HG02884 (cell line): Measurements from ENCODE around the gene TLR6.

Experiments
- ATAC-seq: cut with Tn5 transposase; IDR thresholded peaks from one replicate; pipeline ENCODE4 v1.9.1; 2021; ENCODE audit warnings: mild to moderate bottlenecking, moderate library complexity; ENCODE audit not compliant: unreplicated experiment

Gene TLR6

DNA sequence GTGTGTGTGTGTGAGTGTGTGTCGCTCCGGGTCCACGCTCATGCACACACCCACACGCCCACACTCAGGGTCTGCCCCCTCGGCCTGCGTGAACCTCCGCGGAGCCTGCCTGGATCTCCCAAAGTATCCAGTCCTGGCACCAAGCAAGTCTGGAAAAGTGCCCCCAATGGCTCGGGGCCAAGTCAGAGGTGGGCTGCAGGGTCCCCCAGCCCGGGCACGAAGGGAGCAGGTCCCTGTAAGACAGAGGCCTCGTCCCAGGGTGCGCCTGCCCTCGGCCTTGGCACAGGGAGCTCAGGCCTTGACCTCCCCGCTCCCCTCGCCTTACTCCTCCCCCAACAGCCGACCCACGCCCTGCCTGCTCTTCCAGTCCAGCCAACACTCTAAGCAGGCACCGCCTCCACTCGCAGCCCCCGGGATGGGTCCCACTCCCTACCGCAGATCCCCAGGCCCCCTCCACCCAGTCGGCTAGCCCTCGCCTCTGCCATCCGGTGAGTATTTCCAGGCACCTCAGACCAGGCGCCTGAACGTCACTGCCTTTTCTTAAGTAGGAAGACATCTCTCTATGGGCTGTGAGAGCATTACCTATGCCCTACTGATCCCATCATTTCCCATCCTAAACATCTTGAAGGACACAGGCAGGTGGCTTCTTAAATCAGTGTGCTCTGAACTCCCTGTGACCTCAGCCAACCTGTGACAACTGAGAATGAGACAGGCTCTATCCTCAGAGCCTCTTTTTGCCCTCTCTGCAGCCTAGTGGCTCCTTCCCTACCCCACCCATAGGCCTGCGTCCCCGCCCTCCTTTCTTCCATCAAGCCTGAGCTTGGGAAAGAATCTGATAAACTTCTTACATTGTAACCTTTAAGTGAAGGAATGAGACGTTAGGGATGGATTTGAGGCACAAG, 11.7 kb upstream of the TLR6 start:
- ATAC-seq: peak; percentile 19

DNA sequence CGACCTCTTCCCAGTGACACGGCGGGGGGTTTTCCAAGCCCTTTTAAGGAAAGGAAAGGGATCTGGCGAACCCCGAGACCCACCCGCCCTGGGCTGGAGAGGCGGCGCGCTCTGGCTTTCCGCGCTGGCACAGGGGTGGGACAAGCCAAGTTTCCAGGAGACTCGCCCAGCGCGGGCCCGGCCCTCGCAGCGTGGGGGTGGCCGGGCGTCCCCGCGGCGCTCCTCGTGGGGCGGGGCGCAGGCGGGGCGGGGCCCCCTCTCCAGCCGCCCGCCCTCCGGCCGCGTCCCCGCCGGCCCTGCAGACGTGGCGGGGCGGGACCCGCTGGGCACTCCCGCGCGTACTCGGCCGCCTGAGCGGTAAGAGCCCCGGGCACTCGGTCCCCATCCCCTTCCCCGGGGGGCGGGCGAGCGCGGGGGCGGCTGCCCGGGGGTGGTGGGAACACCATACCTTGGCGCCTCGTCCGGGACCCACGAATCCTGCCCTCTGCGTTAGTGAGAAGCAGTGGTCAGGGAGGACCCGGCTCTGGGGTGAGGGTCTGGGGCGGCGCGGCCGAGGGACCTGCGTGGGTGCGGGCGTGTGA, 11.0 kb upstream of the TLR6 start, which contains the start of gene FAM114A1:
FAM114A1 (plus strand) TSS at position 329 of the 581 bp plus-strand sequence. CDS start 10,273 bp downstream, outside the sequence.
- peak; percentile 77 for ATAC-seq

DNA sequence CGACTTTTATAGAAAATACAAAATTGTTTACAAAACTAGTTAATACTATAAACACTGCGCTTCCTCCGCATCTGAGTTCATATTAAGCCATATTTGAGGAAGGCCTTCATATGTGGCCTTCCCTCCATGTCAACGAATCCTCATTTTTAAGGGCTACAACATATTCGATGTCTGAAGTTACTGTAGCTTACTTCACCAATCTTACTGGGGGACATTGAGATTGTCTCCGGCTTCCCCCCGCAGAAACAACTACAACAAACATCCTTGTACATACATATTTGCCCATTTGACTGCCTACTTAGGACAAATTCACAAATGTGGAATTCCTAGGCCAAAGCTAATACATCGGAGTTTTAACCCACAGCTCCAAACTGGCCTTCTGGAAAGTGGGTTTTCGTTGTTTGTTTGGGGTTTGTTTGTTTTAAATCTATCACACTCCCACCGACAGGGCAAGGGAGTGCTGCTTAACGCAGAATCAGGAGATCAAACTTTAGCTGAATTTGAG, 10.4 kb upstream of the TLR6 start:
- no peak for ATAC-seq

DNA sequence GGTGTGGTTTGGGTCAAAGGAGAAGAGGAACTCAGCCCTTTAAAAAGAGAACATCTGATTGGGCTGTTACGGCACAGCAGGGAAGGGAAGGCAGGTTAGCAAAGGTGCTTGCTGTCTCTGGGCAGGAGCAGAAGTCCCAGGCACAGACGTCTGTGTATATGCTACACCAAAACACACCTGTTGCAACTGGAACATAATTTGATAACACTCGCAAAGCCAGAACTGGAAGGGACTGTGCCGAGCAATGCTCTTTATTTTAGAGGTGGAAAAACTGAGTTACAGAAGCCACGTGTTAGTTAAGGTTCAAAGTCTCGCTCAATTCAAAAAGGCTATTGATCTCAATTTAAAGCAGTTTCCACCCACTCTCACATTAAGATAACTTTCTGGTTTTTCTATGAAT, 8.8 kb upstream of the TLR6 start:
- ATAC-seq: no peak

DNA sequence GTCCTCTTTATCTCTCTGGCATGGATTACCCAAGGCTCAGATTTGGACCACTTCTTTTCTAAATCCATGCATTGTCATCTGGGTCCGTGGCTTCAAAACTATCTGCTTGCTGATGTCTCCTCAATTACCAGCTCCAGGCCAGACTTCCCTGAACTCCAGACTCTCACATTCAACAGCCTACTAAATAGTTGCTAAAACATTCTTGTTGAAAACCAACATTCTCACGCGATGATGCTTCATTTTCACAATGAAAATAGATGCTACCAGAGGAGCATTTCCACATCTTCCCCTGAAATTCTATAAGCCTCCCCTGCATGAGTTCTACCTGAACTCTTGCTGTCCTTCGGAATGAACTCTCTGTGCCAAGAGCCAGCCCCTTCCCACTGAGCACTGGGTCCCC, 5.2 kb upstream of the TLR6 start:
- ATAC-seq: no peak

DNA sequence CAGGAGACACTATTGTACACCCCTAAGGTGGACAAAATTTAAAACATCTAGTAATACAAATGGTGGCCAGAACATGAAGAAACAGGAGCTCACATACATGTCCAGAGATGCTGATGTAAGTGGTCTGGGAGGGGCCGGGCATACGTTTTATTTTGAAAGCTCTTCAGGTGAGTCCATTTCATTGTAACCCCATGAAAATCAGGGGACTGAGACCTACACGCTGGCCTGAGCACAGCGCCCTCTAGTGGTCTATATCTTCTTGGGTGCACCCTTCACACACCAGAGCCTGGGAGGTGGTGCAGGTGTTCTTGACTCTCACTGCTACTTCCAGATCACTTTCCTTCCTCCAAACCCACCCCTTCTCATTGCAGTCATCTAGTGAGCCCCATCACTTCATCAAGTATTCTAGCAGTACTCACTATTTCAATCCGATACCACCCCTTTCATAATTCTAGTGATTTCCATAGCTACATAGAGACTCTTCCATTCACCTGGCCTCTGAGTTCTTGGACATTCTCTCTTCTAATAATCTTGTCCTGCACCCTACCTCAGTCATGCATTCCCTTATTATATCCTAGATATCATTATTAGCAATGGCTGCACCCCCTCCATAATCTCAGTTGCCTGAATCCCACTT, 4.3 kb upstream of the TLR6 start:
- ATAC-seq: peak; percentile 51

DNA sequence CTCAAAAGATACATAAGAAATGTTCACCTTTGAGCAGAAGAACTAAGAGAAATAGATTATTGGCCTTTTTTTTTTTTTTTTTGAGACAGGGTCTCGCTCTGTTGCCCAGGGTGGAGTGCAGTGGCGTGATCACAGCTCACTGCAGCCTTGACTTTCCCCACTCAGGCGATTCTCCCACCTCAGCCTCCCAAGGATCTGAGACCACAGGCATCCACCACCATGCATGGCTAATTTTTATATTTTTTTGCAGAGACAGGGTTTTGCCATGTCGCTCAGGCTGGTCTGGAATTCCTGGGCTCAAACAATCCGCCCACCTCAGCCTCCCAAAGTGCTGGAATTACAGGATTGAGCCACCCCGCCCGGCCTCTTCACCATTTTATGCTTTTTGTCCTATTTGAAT, 2.9 kb upstream of the TLR6 start:
- ATAC-seq: no peak

DNA sequence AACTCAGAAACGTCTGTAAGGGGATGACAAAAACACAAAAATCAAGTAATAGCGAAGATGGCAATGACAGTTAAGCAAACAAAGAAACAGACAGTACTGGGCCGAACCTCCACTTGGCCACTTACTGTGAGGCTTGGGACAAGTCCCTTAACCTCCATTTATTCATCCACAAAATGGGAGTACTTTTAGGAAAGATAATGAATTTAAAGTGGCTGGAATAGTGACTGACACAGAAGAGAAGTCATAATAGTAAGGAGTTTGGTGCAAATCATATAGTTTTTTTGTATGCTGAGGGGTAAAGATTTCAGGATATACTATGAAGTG, 1.4 kb upstream of the TLR6 start:
- no peak for ATAC-seq

DNA sequence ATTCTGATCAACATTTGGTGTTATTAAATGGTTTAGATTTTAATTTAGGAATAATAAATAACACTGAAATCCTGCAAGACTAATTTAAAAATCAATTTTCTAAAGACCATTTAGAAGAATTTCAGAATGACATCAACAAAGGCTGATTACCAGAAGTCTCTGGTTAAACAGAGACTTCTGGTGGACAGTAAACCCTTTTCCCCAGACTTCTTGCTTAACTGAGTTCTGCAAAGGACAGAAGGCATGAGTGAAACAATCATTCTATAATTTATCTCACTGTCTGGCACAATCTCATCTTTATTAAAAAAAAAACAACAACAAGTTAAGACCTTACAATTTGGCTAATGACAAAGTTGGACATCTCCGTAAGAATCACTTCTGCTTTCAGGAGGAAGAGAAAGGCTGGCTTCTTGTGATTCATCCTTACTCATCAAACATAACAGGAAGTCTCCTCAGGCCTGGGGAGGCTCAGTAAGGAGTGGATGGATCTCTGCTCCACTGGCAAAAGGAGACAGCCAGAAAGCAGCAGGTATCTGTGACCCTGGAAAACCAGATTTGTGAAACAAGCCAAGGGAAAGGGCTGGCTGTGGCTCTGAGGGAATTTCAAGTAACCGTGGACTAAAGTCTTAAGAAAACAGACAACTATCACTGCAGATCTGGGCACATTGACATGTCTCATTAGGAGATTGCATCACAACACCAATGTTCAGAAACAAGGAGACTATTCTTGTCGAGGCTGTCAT, 908 bp upstream of the TLR6 start:
- ATAC-seq: peak; percentile 61

DNA sequence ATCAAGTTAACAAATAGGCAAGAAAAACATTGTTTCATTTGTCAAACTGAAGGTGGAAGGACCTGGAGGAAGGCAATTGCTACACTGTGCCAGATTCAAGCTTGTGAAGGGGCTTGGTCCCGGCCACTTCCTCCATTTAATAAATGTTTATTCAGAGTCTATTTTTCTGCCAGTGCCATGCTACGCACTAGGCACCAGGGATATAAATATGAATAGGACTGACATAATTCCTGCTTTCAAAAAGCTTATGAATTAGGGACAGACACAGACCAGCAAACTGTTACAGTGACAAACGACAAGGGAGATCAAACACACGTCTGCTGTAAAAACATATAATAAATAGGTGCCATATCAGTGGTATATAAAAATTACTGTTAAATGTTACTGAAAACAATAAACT, 571 bp downstream of the TLR6 start:
- no peak for ATAC-seq

DNA sequence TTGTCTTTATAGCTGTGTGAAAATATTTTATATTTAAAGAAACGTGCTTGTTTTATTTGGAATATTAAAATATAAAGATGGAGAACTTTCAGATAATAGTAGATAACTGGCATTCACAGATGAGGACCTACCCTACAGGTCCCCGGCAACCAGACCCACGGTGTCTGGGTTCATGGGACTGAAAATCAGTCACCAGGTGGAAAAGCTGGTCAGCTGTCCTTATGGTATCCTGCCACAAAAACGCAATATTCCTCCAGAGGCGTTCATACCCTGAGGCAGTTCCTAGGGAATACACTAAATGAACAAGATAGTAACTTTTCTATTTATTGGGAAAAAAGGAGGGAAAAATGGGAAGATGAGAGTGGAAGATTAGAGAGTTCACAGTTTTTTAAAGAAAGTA, 1.2 kb downstream of the TLR6 start:
- no peak for ATAC-seq

DNA sequence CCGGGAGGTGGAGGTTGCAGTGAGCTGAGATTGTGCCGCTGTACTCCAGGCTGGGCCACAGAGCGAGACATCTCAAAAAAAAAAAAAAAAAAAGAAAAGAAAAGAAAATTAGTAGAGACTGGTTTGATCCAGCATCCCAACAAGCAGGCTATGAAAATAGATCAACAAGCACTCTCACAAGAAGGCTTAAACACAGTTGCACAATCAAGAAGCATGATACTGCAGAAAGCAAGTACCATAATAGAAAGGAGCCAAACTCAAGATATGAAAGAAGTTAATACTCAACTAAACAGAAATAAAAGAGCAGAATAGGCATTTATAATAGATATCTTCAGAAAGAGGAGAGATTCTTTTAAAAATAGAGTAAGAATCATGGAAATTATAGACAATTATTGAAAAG, 10.6 kb downstream of the TLR6 start:
- ATAC-seq: no peak

DNA sequence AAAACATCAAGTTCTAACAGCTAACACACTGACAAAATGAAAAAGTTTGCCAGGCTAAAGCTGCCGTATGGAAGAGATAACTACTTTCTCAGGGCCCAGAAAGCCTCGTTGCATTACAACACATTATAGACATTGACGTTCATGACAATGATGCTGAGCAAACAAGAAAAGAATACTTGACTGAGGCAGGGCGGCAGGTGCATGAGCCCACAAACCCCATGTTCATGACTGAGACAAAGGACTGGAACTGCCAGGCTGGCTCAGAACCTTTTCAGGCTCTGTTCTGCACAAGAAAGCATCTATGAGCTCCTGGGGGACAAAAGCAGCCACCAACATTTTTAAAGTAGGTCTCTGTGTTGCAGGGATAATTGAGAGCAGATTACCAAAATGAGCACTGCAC, 13.6 kb downstream of the TLR6 start:
- no peak for ATAC-seq

DNA sequence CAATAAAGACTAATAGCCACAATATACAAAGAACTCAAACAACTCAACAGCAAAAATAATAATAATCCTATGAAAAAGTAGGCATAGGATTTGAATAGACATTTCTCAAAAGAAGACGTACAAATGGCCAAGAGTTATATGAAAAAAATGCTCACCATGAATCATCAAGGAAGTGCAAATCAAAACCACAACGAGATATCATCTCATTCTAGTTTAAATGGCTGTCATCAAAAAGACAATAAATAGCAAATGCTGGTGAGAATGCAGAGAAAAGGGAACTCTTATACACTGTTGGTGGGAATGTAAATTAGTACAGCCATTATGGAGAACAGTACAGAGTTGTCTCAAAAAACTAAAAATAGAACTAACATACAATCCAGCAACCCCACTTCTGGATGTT, 18.8 kb downstream of the TLR6 start:
- ATAC-seq: no peak

DNA sequence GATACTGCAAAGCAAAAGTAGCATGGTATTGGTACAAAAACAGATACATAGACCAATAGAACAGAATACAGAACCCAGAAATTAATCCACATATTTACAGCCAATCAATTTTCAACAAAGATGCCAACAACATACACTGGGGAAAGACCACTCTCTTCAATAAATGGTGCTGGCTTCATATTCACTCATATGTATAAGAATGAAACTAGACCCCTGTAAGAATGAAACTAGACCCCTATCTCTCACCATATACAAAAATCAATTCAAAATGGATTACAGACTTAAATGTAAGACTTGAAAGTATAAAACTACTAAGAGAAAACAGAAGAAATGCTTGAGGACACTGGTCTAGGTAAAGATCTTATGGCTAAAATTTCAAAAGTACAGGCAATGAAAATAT, 19.3 kb downstream of the TLR6 start:
- ATAC-seq: no peak

DNA sequence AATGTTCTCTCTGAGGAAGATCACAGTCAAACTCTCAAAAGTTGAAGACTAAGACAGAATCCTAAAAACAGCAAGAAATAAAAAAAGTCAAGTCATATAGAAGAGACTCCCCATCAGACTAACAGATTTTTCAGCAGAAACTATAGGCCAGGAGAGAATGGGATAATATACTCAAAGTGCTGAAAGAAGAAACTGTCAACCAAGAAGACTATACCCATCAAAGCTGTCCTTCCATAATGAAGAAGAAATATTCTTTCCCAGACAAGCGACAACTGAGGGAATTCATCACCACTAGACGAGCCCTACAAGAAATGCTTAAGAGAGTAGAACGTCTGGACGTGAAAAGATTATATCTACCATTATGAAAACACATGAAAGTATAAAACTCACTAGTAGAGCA, 22.0 kb downstream of the TLR6 start:
- ATAC-seq: no peak

DNA sequence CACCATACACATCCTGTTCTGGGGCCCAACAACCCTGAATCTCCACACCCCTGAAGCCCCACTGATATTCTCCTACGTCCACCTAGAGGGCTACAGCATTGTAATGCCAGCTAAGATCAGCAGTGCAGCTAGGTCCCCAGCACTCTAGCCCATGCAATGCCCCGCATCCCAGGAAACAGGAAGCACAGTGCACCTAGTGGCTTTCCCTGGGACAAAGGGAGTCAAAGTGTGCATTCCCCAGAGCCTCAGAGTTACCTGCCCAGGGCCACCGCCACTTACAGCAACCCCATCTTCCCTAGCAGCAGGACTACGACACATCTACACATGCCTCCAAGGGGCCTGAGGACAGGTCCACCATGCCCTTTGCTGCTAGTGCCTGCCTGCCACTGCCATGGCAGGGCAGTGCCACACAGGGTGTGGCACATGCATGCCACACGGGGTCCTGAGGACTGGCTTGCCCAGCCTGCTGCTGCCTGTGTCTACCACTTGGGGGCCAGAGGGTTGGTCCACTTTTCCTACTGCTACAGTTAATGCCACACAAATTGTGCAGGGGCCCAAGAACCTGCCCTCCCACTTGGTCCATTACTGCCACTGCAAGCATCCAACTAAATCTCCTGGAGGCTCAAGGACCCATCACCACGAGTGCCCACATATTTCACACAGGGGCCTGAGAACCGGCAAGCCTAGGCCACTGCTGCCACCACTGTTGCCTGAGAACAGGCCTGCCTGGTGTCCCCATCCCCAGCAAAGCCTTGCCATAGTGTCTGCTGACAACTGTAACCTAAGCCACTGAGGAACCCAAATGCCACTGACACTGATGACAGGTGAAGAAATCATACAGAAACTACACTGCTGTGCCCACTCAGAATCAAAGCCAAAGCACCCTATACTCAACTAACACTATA, 23.7 kb downstream of the TLR6 start:
- no peak for ATAC-seq

DNA sequence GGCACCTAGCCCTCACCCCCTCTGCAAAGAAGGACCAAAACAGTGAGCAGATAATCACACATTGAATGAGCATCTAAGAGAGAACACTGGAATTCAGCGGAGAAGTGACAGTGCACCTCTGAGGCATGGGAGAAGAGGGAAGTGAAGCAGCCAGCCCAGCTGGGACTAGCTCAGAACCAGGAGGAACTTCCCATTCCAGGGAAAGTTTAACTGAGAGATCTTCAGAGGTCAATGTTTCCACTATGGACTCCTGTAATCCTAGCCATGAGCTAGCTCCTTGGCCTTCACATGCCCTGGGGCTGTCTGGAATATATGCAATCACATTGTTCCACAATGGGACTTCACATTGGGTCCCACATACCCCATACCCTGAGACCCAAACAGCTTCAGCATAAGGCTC, 24.4 kb downstream of the TLR6 start:
- no peak for ATAC-seq

DNA sequence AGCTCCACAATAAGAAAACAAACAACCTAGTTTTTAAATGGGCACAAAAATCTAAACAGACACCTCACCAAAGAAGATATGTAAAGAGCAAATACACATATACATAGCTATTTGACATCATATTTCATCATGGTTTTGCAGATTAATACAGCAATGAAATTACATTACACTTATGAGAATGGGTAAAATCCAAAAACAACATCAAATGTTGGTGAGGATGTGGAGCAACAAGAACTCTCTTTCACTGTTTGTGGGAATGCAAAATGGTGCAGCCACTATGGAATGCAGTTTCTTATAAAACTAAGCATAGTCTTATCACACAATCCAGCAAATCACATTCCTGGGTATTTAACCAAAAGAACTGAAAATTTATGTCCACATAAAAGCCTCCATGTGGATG, 25.0 kb downstream of the TLR6 start:
- ATAC-seq: no peak

DNA sequence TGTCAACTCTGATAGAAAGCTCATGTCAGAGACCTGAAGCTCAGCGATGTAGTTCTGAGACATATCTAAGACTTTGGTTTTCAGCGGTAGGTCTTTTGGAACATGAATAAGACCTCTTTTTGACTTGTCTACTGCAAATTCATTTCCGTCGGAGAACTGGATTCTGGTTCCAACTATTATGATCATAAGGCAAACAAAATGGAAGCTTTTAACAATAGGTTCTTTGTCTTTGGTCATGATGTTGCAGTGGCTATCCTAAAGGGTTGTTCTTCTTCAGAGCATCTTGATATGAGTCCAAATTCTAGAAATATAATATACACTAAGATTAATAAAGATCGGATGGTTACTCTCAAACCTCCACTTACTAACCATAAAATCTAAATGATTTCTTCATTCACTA, 27.4 kb downstream of the TLR6 start:
- ATAC-seq: no peak
